SK-N-SH (cell line): Measurements from ENCODE around the gene KRTAP11-1. TPM values are rescaled to one million over a fixed set of nuclear protein-coding genes. Genes with fewer than 3 reads are reported as not detected.

Source experiments
- CTCF ChIA-PET: fragments of 300-600, 350-600 bp; formaldehyde crosslinking; extraction: SDS; loops from one replicate; lab custom pipeline; 2021; lab: Yijun Ruan, JAX
- POLR2A ChIA-PET: fragments of 350-600 bp; sonication (Branson Sonifier 250); formaldehyde crosslinking; extraction: SDS; loops from one replicate; lab custom pipeline; 2020; ENCODE audit warnings: antibody characterized with exemption, inconsistent platforms; lab: Yijun Ruan, JAX
- DNase-seq: peaks from one replicate; pipeline ENCODE4 v3.0.0; 2012
- H2AFZ ChIP-seq: fragments of 200-600 bp; sonication (generic); 2 replicates; pipeline ENCODE4 v1.8.1; 2016; ENCODE audit warnings: antibody characterized with exemption, mild to moderate bottlenecking, low read depth
- H3F3A ChIP-seq: fragments of 200-600 bp; sonication (generic); replicated peaks from 2 replicates; pipeline ENCODE3; 2016; ENCODE audit warnings: antibody characterized with exemption, mild to moderate bottlenecking; ENCODE audit not compliant: insufficient read depth
- H3K27ac ChIP-seq, 2 experiments: fragments of 200-500 bp in 1 of 2; fragments of 200-600 bp in 1 of 2; sonication (Bioruptor generic) in 1 of 2; sonication (generic), shearing (Covaris generic) in 1 of 2; 2 replicates each; pipeline versions ENCODE4 v1.5.1 to v1.6.1; 2014 to 2016; ENCODE audit warnings: low read depth in 2 of 2, inconsistent platforms in 1 of 2, low read length in 1 of 2, mild to moderate bottlenecking in 1 of 2, mixed read lengths in 1 of 2
- H3K27me3 ChIP-seq: fragments of 200-600 bp; sonication (generic), shearing (Covaris generic); 2 replicates; pipeline ENCODE4 v1.6.1; 2016; ENCODE audit warnings: mixed run types; ENCODE audit not compliant: insufficient read depth
- H3K36me3 ChIP-seq, 2 experiments: fragments of 200-500 bp in 1 of 2; fragments of 200-600 bp in 1 of 2; sonication (Bioruptor generic) in 1 of 2; sonication (generic) in 1 of 2; replicated peaks in 1 of 2; 2 replicates each; pipeline versions ENCODE3 to v1.5.1; 2014 to 2016; ENCODE audit warnings: low read length in 1 of 2, mild to moderate bottlenecking in 1 of 2; ENCODE audit not compliant: insufficient read depth in 2 of 2, control insufficient read depth in 1 of 2
- H3K4me1 ChIP-seq, 2 experiments: fragments of 200-500 bp in 1 of 2; fragments of 200-600 bp in 1 of 2; sonication (Bioruptor generic) in 1 of 2; sonication (generic), shearing (Covaris generic) in 1 of 2; 2 replicates each; pipeline versions ENCODE4 v1.5.1 to v1.6.1; 2014 to 2016; ENCODE audit warnings: low read depth in 1 of 2, low read length in 1 of 2, mixed run types in 1 of 2; ENCODE audit not compliant: insufficient read depth in 2 of 2, control insufficient read depth in 1 of 2
- H3K4me2 ChIP-seq: fragments of 200-600 bp; sonication (generic), shearing (Covaris generic); 2 replicates; pipeline ENCODE4 v1.6.1; 2017; ENCODE audit warnings: mixed run types
- H3K4me3 ChIP-seq, 2 experiments: fragments of 200-500 bp in 1 of 2; fragments of 200-600 bp in 1 of 2; sonication (Bioruptor generic) in 1 of 2; sonication (generic), shearing (Covaris generic) in 1 of 2; 2 replicates each; pipeline versions ENCODE4 v1.5.1 to v1.8.1; 2014 to 2016; ENCODE audit warnings: low read depth in 2 of 2, inconsistent platforms in 1 of 2, low read length in 1 of 2, mild to moderate bottlenecking in 1 of 2, mixed read lengths in 1 of 2, moderate library complexity in 1 of 2
- H3K79me2 ChIP-seq: fragments of 200-600 bp; sonication (generic); 2 replicates; pipeline ENCODE4 v1.8.1; 2017; ENCODE audit warnings: mild to moderate bottlenecking; ENCODE audit not compliant: insufficient read depth
- H3K9ac ChIP-seq: fragments of 200-600 bp; sonication (generic); 2 replicates; pipeline ENCODE4 v1.6.1; 2017; ENCODE audit warnings: mixed run types
- H3K9me2 ChIP-seq: fragments of 200-600 bp; sonication (generic); 2 replicates; pipeline ENCODE4 v1.6.1; 2017; ENCODE audit warnings: mixed run types
- H3K9me3 ChIP-seq: fragments of 200-600 bp; sonication (generic); 2 replicates; pipeline ENCODE4 v1.6.1; 2017; ENCODE audit warnings: mixed run types, mild to moderate bottlenecking, moderate library complexity
- H4K20me1 ChIP-seq: fragments of 200-600 bp; sonication (generic); 2 replicates; pipeline ENCODE4 v1.6.1; 2017; ENCODE audit warnings: mild to moderate bottlenecking, mixed run types; ENCODE audit not compliant: insufficient read depth
- CHD2 ChIP-seq: fragments of 150-350 bp; IDR thresholded peaks from 2 replicates; pipeline ENCODE4 v1.6.1; 2018; ENCODE audit warnings: low read length; ENCODE audit not compliant: partially characterized antibody
- ELF1 ChIP-seq: IDR thresholded peaks from 2 replicates; pipeline ENCODE4 v1.4.0; 2012
- EP300 ChIP-seq, 2 experiments: IDR thresholded peaks; 2 replicates each; pipeline versions ENCODE4 v1.4.0 to v1.6.1; 2012; ENCODE audit warnings: borderline replicate concordance in 1 of 2, low read depth in 1 of 2, low read length in 1 of 2
- EZH2phosphoT487 ChIP-seq: fragments of 200-600 bp; sonication (generic); IDR thresholded peaks from 2 replicates; pipeline ENCODE4 v1.6.1; 2017; ENCODE audit warnings: low read depth, mixed run types, mild to moderate bottlenecking, antibody characterized with exemption, moderate library complexity, borderline replicate concordance
- FOXM1 ChIP-seq: IDR thresholded peaks from 2 replicates; pipeline ENCODE4 v1.4.0; 2012; ENCODE audit warnings: low read depth, mild to moderate bottlenecking
- GABPA ChIP-seq: IDR thresholded peaks from 2 replicates; pipeline ENCODE4 v1.4.0; 2012; ENCODE audit warnings: low read depth, mild to moderate bottlenecking
- GATA2 ChIP-seq: sonication (generic); formaldehyde crosslinking; IDR thresholded peaks from 2 replicates; pipeline ENCODE4 v1.5.0; 2020; ENCODE audit warnings: mild to moderate bottlenecking, missing genetic modification reagents
- IRF3 ChIP-seq: fragments of 150-350 bp; IDR thresholded peaks from 2 replicates; pipeline ENCODE4 v1.6.1; 2016; ENCODE audit warnings: mild to moderate bottlenecking, low read depth, low read length
- JUND ChIP-seq: IDR thresholded peaks from 2 replicates; pipeline ENCODE4 v1.4.0; 2012
- MEF2A ChIP-seq: IDR thresholded peaks from 2 replicates; pipeline ENCODE4 v1.4.0; 2012; ENCODE audit warnings: low read depth, borderline replicate concordance
- MXI1 ChIP-seq: IDR thresholded peaks from 2 replicates; pipeline ENCODE4 v1.6.1; 2012; ENCODE audit warnings: mild to moderate bottlenecking, low read depth, low read length, improper control_type of control experiment
- NFIC ChIP-seq: IDR thresholded peaks from 2 replicates; pipeline ENCODE4 v1.4.0; 2012; ENCODE audit warnings: borderline replicate concordance
- POLR2AphosphoS5 ChIP-seq: IDR thresholded peaks from 2 replicates; pipeline ENCODE4 v1.6.1; 2012; ENCODE audit warnings: low read depth, low read length
- RAD21 ChIP-seq: IDR thresholded peaks from 2 replicates; pipeline ENCODE4 v1.6.1; 2012; ENCODE audit warnings: mild to moderate bottlenecking, low read length
- RCOR1 ChIP-seq: fragments of 150-350 bp; IDR thresholded peaks from 2 replicates; pipeline ENCODE4 v1.6.1; 2017; ENCODE audit warnings: antibody characterized with exemption, low read length
- REST ChIP-seq: IDR thresholded peaks from 2 replicates; pipeline ENCODE4 v1.6.1; 2012; ENCODE audit warnings: mild to moderate bottlenecking, low read depth, low read length, moderate library complexity
- RFX5 ChIP-seq: IDR thresholded peaks from 2 replicates; pipeline ENCODE4 v1.6.1; 2012; ENCODE audit warnings: mild to moderate bottlenecking, improper control_type of control experiment, low read length
- RXRA ChIP-seq: IDR thresholded peaks from 2 replicates; pipeline ENCODE4 v1.4.0; 2012; ENCODE audit warnings: low read depth, mild to moderate bottlenecking, borderline replicate concordance
- SMC3 ChIP-seq: IDR thresholded peaks from 2 replicates; pipeline ENCODE4 v1.6.1; 2012; ENCODE audit warnings: low read depth, low read length, improper control_type of control experiment
- TCF12 ChIP-seq: IDR thresholded peaks from 2 replicates; pipeline ENCODE4 v1.4.0; 2012
- TEAD4 ChIP-seq: IDR thresholded peaks from 2 replicates; pipeline ENCODE4 v1.4.0; 2012; ENCODE audit warnings: mild to moderate bottlenecking, borderline replicate concordance; ENCODE audit not compliant: insufficient read depth
- YY1 ChIP-seq: IDR thresholded peaks from 2 replicates; pipeline ENCODE4 v1.4.0; 2012; ENCODE audit warnings: low read depth, mild to moderate bottlenecking
- ZBTB33 ChIP-seq: IDR thresholded peaks from 2 replicates; pipeline ENCODE4 v1.4.0; 2012; ENCODE audit warnings: low read depth, borderline replicate concordance
- WGBS: methylation state at CpG from one replicate; pipeline ENCODE4 v1.1.6; 2017; ENCODE audit warnings: low lambda C conversion rate; 5-methylcytosine and 5-hydroxymethylcytosine counted together
- polyA plus RNA-seq, 3 experiments: library from polyadenylated mRNA; depleted of rRNA; stranded (reverse); fragments of >200 nt; gene quantifications; 2 replicates each; pipeline ENCODE4 v1.2.3, GENCODE V29; 2012

Gene KRTAP11-1
- polyA plus RNA-seq, 1 of the 3 experiments (the other 2 are of a cell fraction) = not detected

GRCh38 chr21:30921129-30921528, 39.7 kb upstream of the KRTAP11-1 start:
- no peak overlapping the region for H3K4me2 ChIP-seq
- H3K36me3 ChIP-seq = no peaks in the 10 kb centered on the region
- no peaks in the 10 kb centered on the region for H3K9me2 ChIP-seq
- no peaks in the 10 kb centered on the region for H4K20me1 ChIP-seq
- H3K79me2 ChIP-seq = no peaks in the 10 kb centered on the region
- H3K4me3 ChIP-seq = no peak overlapping the region
- no peak overlapping the region for H3K27ac ChIP-seq
- no peak overlapping the region for H2AFZ ChIP-seq
- no peak for DNase-seq
- H3K27me3 ChIP-seq = no peaks in the 10 kb centered on the region; the same call in 1 of the 2 replicates
- WGBS = 2% methylated on average over 4 of the region's 4 CpGs
- TF ChIP-seq EZH2phosphoT487 (no peak), EP300 (IDR thresholded peaks at IDR 0.05; ENCODE audit: borderline replicate concordance in 1 of 2, low read depth in 1 of 2, low read length in 1 of 2) (no peak), JUND (no peak), POLR2AphosphoS5 (no peak), TCF12 (no peak), RAD21 (no peak), GABPA (no peak), SMC3 (no peak), RXRA (no peak), YY1 (no peak), FOXM1 (no peak), TEAD4 (no peak), NFIC (no peak), IRF3 (no peak), MXI1 (no peak), ZBTB33 (no peak), RFX5 (no peak)
- H3K4me1 ChIP-seq = no peaks in the 10 kb centered on the region
- ChIA-PET POLR2A (no interaction called here), CTCF (no interaction called here)
- H3K9ac ChIP-seq = no peak overlapping the region
- no peaks in the 10 kb centered on the region for H3F3A ChIP-seq
- H3K9me3 ChIP-seq = no peaks in the 10 kb centered on the region

- Histone ChIP-seq H4K20me1 (no peaks in the 10 kb centered on the region), H2AFZ (no peak overlapping the region), H3K4me1 (no peaks in the 10 kb centered on the region), H3K4me3 (no peak overlapping the region), H3K9ac (no peak overlapping the region), H3F3A (no peaks in the 10 kb centered on the region), H3K4me2 (no peak overlapping the region), H3K27me3 (no peaks in the 10 kb centered on the region; the same call in 1 of the 2 replicates), H3K9me2 (no peaks in the 10 kb centered on the region), H3K9me3 (no peaks in the 10 kb centered on the region), H3K27ac (no peak overlapping the region), H3K79me2 (no peaks in the 10 kb centered on the region), H3K36me3 (no peaks in the 10 kb centered on the region)
- 0% methylated on average over 1 of the region's 1 CpG for WGBS
- CTCF ChIA-PET = interaction anchor here (0.6 kb wide), 1 partner anchor 33 kb away, joined by 3 read pairs; no protein-coding TSS in a partner anchor
- TF ChIP-seq TEAD4 (no peak), SMC3 (no peak), RXRA (no peak), RCOR1 (no peak), GATA2 (CRISPR knock-in tag) (no peak), MXI1 (no peak), CHD2 (no peak), YY1 (no peak), IRF3 (no peak), TCF12 (no peak), REST (no peak), ELF1 (no peak), MEF2A (no peak)
- no peak for DNase-seq
- POLR2A ChIA-PET = no interaction called here
Measured at GRCh38 chr21:30917557-30917956, 36.2 kb upstream of the KRTAP11-1 start.
